ENCODE results near the gene NUP153.

DNA sequence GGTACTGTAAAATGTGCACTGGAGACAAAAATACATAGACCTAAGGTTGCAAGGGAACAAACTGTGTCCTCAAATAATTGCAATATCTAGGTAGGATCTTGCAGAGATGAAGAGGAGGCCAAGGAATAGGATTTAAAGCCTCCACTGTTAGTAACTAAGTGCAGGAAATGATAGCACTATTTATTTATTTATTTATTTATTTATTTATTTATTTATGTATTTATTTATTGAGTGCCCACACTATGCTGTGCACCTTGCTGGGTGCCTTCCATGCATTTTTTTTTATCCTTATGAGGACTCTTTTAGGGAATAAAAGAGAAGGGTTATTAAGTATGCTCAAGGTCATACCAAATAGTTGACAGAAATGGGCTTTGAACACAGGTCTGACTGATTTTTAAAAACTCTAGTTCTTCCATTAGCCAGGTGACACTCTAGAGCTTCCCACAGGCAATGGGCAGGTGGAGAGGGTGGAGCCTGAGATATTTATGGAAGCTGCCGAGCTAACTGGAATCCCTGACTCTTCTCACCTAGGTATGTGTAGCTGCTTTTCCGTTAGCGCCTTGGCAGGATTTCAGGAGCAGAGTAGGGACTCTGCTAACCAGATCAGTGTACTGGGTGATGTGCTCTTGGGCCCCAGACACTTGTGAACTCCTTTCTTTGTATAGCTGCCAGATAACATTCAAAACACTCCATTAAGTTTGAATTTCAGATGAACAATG, 12.8 kb upstream of the NUP153 start:
- TF ChIP-seq POLR2A (IDR thresholded peaks at IDR 0.05; ENCODE audit: low read depth, low read length) (no peak), TAF1 (IDR thresholded peaks at IDR 0.05; ENCODE audit: borderline replicate concordance, low read depth, low read length) (no peak), POLR2AphosphoS5 (IDR thresholded peaks at IDR 0.05; ENCODE audit: low read depth, low read length) (no peak)

Measured in GM12892 (cell line).